Measurements from ENCODE around the gene MAGI2. TPM values are rescaled to one million over a fixed set of nuclear protein-coding genes. Genes with fewer than 3 reads are reported as not detected.

MAGI2 gene
- total RNA-seq, 3 donors from 2014 or later (not counting 1 experiment from before 2014, with no cell fraction given), result 0.09 to 0.48 (median 0.27) TPM

DNA sequence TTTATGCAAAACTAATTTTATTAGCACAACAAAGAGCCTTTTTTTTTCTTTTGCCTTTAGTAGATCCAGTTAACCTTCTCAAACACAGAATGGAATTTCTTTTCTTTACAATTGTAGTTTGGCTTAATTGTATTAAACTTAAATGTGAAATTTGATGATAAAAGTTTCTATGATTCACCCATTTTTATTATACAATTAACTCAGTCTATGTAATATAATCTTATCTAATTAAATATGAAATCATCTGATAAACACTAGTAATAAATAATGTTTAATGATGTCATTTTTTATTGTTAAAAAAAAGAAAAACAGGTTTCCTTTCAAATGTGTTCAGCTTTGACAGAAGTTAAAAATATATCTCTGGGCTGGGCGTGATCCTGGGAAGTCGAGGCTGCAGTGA, 1095.8 kb downstream of the MAGI2 start:
- Mint-ChIP-seq H3K27me3 (ENCODE audit: low read depth in 2 of 2) (no peaks in the 10 kb centered on the region), H3K4me3 (no peak overlapping the region), H3K9me3 (peaks cover 0 to 8% of the 10 kb centered on the region in 2 donors), H3K36me3 (no peaks in the 10 kb centered on the region), H3K4me1 (no peaks in the 10 kb centered on the region), H3K27ac (no peak overlapping the region)
- Histone ChIP-seq H3K36me3 (ENCODE audit: control insufficient read depth, insufficient read depth, low read length) (no peaks in the 10 kb centered on the region), H3K4me3 (ENCODE audit: low read length) (no peak overlapping the region), H3K27me3 (ENCODE audit: control insufficient read depth, insufficient read depth, low read length) (no peaks in the 10 kb centered on the region), H3K4me1 (ENCODE audit: control insufficient read depth, insufficient read depth, low read length) (no peaks in the 10 kb centered on the region), H3K27ac (ENCODE audit: low read length) (no peak overlapping the region), H3K9me3 (ENCODE audit: control insufficient read depth, insufficient read depth, low read length) (no peaks in the 10 kb centered on the region)
- ATAC-seq (no peak), DNase-seq (no peak)
- intact Hi-C loops (cut with micrococcal nuclease), result no loop called here
- TF ChIP-seq, protein P1, sequence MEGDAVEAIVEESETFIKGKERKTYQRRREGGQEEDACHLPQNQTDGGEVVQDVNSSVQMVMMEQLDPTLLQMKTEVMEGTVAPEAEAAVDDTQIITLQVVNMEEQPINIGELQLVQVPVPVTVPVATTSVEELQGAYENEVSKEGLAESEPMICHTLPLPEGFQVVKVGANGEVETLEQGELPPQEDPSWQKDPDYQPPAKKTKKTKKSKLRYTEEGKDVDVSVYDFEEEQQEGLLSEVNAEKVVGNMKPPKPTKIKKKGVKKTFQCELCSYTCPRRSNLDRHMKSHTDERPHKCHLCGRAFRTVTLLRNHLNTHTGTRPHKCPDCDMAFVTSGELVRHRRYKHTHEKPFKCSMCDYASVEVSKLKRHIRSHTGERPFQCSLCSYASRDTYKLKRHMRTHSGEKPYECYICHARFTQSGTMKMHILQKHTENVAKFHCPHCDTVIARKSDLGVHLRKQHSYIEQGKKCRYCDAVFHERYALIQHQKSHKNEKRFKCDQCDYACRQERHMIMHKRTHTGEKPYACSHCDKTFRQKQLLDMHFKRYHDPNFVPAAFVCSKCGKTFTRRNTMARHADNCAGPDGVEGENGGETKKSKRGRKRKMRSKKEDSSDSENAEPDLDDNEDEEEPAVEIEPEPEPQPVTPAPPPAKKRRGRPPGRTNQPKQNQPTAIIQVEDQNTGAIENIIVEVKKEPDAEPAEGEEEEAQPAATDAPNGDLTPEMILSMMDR (IDR thresholded peaks at IDR 0.05), result no peak
- WGBS (ENCODE audit: insufficient coverage), result 100% methylated on average over 2 of the region's 2 CpGs

DNA sequence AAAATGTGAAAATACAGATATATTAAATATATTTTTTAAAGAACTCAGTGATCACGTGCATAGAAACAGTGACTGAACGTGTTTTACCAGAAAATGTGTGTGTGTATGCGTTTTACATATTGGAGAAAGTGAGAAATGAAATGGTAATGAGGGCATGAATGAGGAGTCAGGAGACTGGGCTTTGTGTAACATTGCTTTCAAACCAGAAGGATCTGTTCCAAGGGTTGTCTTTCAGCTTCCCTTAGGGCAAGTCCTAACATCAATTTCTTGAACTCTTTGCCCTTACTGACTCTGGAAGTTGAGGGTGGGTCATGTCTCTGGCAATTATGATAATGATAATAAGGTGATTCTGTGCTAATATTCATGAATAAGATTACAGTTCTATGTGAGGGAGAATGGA, 1097.6 kb downstream of the MAGI2 start:
- intact Hi-C loops (cut with micrococcal nuclease), result no loop called here
- ATAC-seq, result no peak
- Mint-ChIP-seq H3K4me1 (no peaks in the 10 kb centered on the region), H3K9me3 (peaks cover 0 to 5% of the 10 kb centered on the region in 2 donors), H3K27ac (no peak overlapping the region), H3K4me3 (no peak overlapping the region), H3K36me3 (no peaks in the 10 kb centered on the region), H3K27me3 (ENCODE audit: low read depth in 2 of 2) (no peaks in the 10 kb centered on the region)
- Histone ChIP-seq H3K36me3 (ENCODE audit: control insufficient read depth, insufficient read depth, low read length) (no peaks in the 10 kb centered on the region), H3K4me3 (ENCODE audit: low read length) (no peak overlapping the region), H3K27me3 (ENCODE audit: control insufficient read depth, insufficient read depth, low read length) (no peaks in the 10 kb centered on the region), H3K9me3 (ENCODE audit: control insufficient read depth, insufficient read depth, low read length) (no peaks in the 10 kb centered on the region), H3K27ac (ENCODE audit: low read length) (no peak overlapping the region), H3K4me1 (ENCODE audit: control insufficient read depth, insufficient read depth, low read length) (no peaks in the 10 kb centered on the region)
- 65% methylated on average over 3 of the region's 3 CpGs for WGBS (ENCODE audit: insufficient coverage)
- DNase-seq, result no peak
- TF ChIP-seq, protein P1 (IDR thresholded peaks at IDR 0.05), result no peak

DNA sequence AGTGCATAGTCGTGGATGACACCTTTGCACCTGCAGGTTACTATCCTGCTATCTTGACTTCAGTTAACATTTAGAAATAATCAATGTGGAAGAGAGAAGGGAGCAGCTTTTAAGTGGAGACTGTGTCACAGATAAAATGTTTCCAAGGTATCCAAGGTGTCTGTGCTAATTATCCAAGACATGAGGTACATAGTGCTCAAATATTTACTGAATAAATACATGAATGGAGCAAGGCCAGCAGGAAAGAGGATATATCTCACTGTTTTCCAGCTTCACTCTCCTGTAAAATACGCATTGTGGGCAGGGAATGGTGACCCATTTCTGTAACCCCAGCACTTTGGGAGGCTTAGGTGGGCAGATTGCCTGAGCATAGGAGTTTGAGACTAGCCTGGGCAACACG, 1102.5 kb downstream of the MAGI2 start:
- ATAC-seq, result no peak
- WGBS (ENCODE audit: insufficient coverage), result 65% methylated on average over 3 of the region's 3 CpGs
- H3K4me1 Mint-ChIP-seq, result no peaks in the 10 kb centered on the region

DNA sequence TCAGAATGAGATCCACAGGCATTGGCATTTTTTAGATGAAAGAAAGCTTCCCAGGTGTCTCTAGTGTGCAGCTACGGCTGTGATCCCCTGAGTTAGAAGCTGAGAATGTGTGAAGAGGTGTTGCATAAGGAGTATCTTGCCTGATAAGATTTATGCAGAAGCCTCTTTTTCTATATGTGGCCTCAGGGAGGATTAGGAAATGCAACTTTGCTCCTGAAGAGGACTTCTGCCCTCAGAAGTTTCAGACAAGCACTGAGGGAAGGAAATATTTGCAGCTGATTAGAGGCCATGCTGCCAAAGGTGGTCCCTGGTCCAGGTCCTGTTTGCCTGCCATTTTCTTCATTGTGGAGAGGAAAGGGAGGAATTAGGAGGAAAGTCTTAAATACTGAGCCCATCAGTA, 1103.1 kb downstream of the MAGI2 start:
- Mint-ChIP-seq H3K27ac (no peak overlapping the region), H3K27me3 (ENCODE audit: low read depth in 2 of 2) (no peaks in the 10 kb centered on the region), H3K36me3 (no peaks in the 10 kb centered on the region), H3K4me3 (no peak overlapping the region), H3K4me1 (no peaks in the 10 kb centered on the region), H3K9me3 (peaks cover 0 to 5% of the 10 kb centered on the region in 2 donors)
- TF ChIP-seq, protein P1 (IDR thresholded peaks at IDR 0.05), result no peak
- H3K4me1 ChIP-seq (ENCODE audit: control insufficient read depth, insufficient read depth, low read length), result no peaks in the 10 kb centered on the region
- no peaks in the 10 kb centered on the region for H3K27me3 ChIP-seq (ENCODE audit: control insufficient read depth, insufficient read depth, low read length)
- no peaks in the 10 kb centered on the region for H3K36me3 ChIP-seq (ENCODE audit: control insufficient read depth, insufficient read depth, low read length)
- no peak overlapping the region for H3K27ac ChIP-seq (ENCODE audit: low read length)
- H3K4me3 ChIP-seq (ENCODE audit: low read length), result no peak overlapping the region
- intact Hi-C loops (cut with micrococcal nuclease), result no loop called here
- WGBS (ENCODE audit: insufficient coverage), result 86% methylated on average over 1 of the region's 1 CpG
- ATAC-seq, result no peak
- DNase-seq, result no peak
- H3K9me3 ChIP-seq (ENCODE audit: control insufficient read depth, insufficient read depth, low read length), result no peaks in the 10 kb centered on the region

More for the DNA sequence above, 1102.5 kb downstream of the MAGI2 start:
- Histone ChIP-seq H3K4me3 (ENCODE audit: low read length) (no peak overlapping the region), H3K36me3 (ENCODE audit: control insufficient read depth, insufficient read depth, low read length) (no peaks in the 10 kb centered on the region), H3K4me1 (ENCODE audit: control insufficient read depth, insufficient read depth, low read length) (no peaks in the 10 kb centered on the region), H3K27ac (ENCODE audit: low read length) (no peak overlapping the region), H3K9me3 (ENCODE audit: control insufficient read depth, insufficient read depth, low read length) (no peaks in the 10 kb centered on the region), H3K27me3 (ENCODE audit: control insufficient read depth, insufficient read depth, low read length) (no peaks in the 10 kb centered on the region)
- no peak overlapping the region for H3K4me3 Mint-ChIP-seq
- H3K9me3 Mint-ChIP-seq, result peaks cover 0 to 5% of the 10 kb centered on the region in 2 donors
- intact Hi-C loops (cut with micrococcal nuclease), result no loop called here
- no peaks in the 10 kb centered on the region for H3K27me3 Mint-ChIP-seq (ENCODE audit: low read depth in 2 of 2)
- DNase-seq, result no peak
- TF ChIP-seq, protein P1 (IDR thresholded peaks at IDR 0.05), result no peak
- no peaks in the 10 kb centered on the region for H3K36me3 Mint-ChIP-seq
- H3K27ac Mint-ChIP-seq, result no peak overlapping the region

Measured in natural killer cell (primary cell).